Natural killer cell (primary cell): ENCODE measurements around the gene IP6K1. TPM values are rescaled to one million over a fixed set of nuclear protein-coding genes. Genes with fewer than 3 reads are reported as not detected.

ENCODE experiments used
- ATAC-seq, 3 donors: fragments of 150-1000 bp in 2 of 3; fragments of 200-7000 bp in 1 of 3; cut with Tn5 transposase; 1 replicate in 1 of 3; 2 replicates in 2 of 3; pipeline ENCODE4 v1.10.0; 2021; ENCODE audit warnings: mild to moderate bottlenecking in 2 of 3, moderate library complexity in 2 of 3
- DNase-seq, 2 donors: peaks; one replicate each; pipeline versions ENCODE4 v3.0.0 to v3.0.0-alpha.2; 2013 to 2021; ENCODE audit warnings: mixed read lengths in 1 of 2
- H3K27ac ChIP-seq: one replicate; pipeline ENCODE4 v1.5.1; 2013; ENCODE audit warnings: mild to moderate bottlenecking, low read length
- H3K27me3 ChIP-seq: one replicate; pipeline ENCODE4 v1.6.1; 2013; ENCODE audit warnings: low read length; ENCODE audit not compliant: control insufficient read depth, insufficient read depth
- H3K36me3 ChIP-seq: one replicate; pipeline ENCODE4 v1.6.1; 2013; ENCODE audit warnings: low read length; ENCODE audit not compliant: control insufficient read depth, insufficient read depth
- H3K4me1 ChIP-seq: one replicate; pipeline ENCODE4 v1.6.1; 2013; ENCODE audit warnings: low read length; ENCODE audit not compliant: control insufficient read depth, insufficient read depth
- H3K4me3 ChIP-seq: one replicate; pipeline ENCODE4 v1.5.1; 2013; ENCODE audit warnings: low read length
- H3K9me3 ChIP-seq: one replicate; pipeline ENCODE4 v1.6.1; 2013; ENCODE audit warnings: low read length; ENCODE audit not compliant: control insufficient read depth, insufficient read depth
- H3K27ac Mint-ChIP-seq, 2 donors: one replicate each; pipeline ENCODE4 v1.8.0; 2022; ENCODE audit warnings: mild to moderate bottlenecking in 2 of 2, mixed read lengths in 2 of 2, moderate library complexity in 1 of 2
- H3K27me3 Mint-ChIP-seq, 2 donors: one replicate each; pipeline ENCODE4 v1.8.0; 2022; ENCODE audit warnings: low read depth in 2 of 2, mixed read lengths in 2 of 2
- H3K36me3 Mint-ChIP-seq: one replicate; pipeline ENCODE4 v1.8.0; 2022; ENCODE audit warnings: mixed read lengths
- H3K4me1 Mint-ChIP-seq, 2 donors: one replicate each; pipeline ENCODE4 v1.8.0; 2022; ENCODE audit warnings: mixed read lengths in 2 of 2
- H3K4me3 Mint-ChIP-seq: one replicate; pipeline ENCODE4 v1.8.0; 2022; ENCODE audit warnings: mild to moderate bottlenecking, moderate library complexity, mixed read lengths
- H3K9me3 Mint-ChIP-seq, 2 donors: one replicate each; pipeline ENCODE4 v1.8.0; 2022; ENCODE audit warnings: mixed read lengths in 2 of 2
- CTCF ChIP-seq: fragments of 200-600 bp; IDR thresholded peaks from one replicate; pipeline ENCODE4 v1.8.0; 2022; ENCODE audit warnings: antibody characterized with exemption
- WGBS: methylation state at CpG from one replicate; pipeline ENCODE4 v1.1.7; 2013; ENCODE audit warnings: missing lambda C conversion rate; ENCODE audit not compliant: insufficient coverage; 5-methylcytosine and 5-hydroxymethylcytosine counted together
- intact Hi-C: fragments of 100-400 bp; cut with micrococcal nuclease; formaldehyde crosslinking; loops from one replicate; pipeline ENCODE4 v1.14.2; 2022
- total RNA-seq, 4 donors: library from RNA; stranded (reverse); fragments of 120-200 nt in 1 of 4; gene quantifications; one replicate each; pipeline versions ENCODE4 v1.2.3 to v1.2.4, GENCODE V29; 2013 to 2022

IP6K1 gene
- total RNA-seq, 3 donors from 2014 or later (not counting 1 experiment from before 2014, with no cell fraction given): 53.7 to 68.7 (median 57.9) TPM

GRCh38 chr3:49723296-49723627 lies 63.1 kb downstream of the IP6K1 start:
- H3K27me3 ChIP-seq: no peaks in the 10 kb centered on the region
- H3K9me3 ChIP-seq: no peaks in the 10 kb centered on the region
- peak in 1 of 2 donors; percentile 79 for DNase-seq
- ATAC-seq: no peak
- WGBS: 0% methylated on average over 20 of the region's 20 CpGs
- TF ChIP-seq CTCF: no peak
- no peaks in the 10 kb centered on the region for H3K27me3 Mint-ChIP-seq
- H3K4me1 Mint-ChIP-seq: peaks cover 34 to 46% of the 10 kb centered on the region in 2 donors
- peak overlapping the region; percentile 92 for H3K4me3 Mint-ChIP-seq
- no peaks in the 10 kb centered on the region for H3K9me3 Mint-ChIP-seq
- intact Hi-C loops: no loop called here
- peak overlapping the region; percentile 99 for H3K4me3 ChIP-seq
- H3K27ac ChIP-seq: peak overlapping the region; percentile 97
- peaks cover 27% of the 10 kb centered on the region for H3K36me3 ChIP-seq
- H3K4me1 ChIP-seq: peaks cover 49% of the 10 kb centered on the region
- H3K27ac Mint-ChIP-seq: peak overlapping the region; percentile 88 to 93
- no peaks in the 10 kb centered on the region for H3K36me3 Mint-ChIP-seq

- H3K9me3 ChIP-seq: no peaks in the 10 kb centered on the region
- no peak for DNase-seq
- TF ChIP-seq CTCF: no peak
- peaks cover 34 to 46% of the 10 kb centered on the region in 2 donors for H3K4me1 Mint-ChIP-seq
- peak overlapping the region; percentile 99 for H3K4me3 ChIP-seq
- peaks cover 51% of the 10 kb centered on the region for H3K4me1 ChIP-seq
- intact Hi-C loops: no loop called here
- no peak for ATAC-seq
- no peaks in the 10 kb centered on the region for H3K27me3 ChIP-seq
- peak overlapping the region; percentile 88 to 93 for H3K27ac Mint-ChIP-seq
- H3K36me3 ChIP-seq: peaks cover 24% of the 10 kb centered on the region
- no peaks in the 10 kb centered on the region for H3K9me3 Mint-ChIP-seq
- H3K27ac ChIP-seq: peak overlapping the region; percentile 97
- no peaks in the 10 kb centered on the region for H3K36me3 Mint-ChIP-seq
- H3K27me3 Mint-ChIP-seq: no peaks in the 10 kb centered on the region
- H3K4me3 Mint-ChIP-seq: peak overlapping the region; percentile 92
- 80% methylated on average over 8 of the region's 8 CpGs for WGBS
Observed at GRCh38 chr3:49722896-49723295, 63.4 kb downstream of the IP6K1 start.

GRCh38 chr3:49721896-49722781 lies 64.2 kb downstream of the IP6K1 start:
- Histone ChIP-seq H3K4me3 (no peak overlapping the region), H3K27me3 (no peaks in the 10 kb centered on the region), H3K9me3 (no peaks in the 10 kb centered on the region), H3K4me1 (peaks cover 51% of the 10 kb centered on the region), H3K27ac (peak overlapping the region; percentile 97), H3K36me3 (peaks cover 17% of the 10 kb centered on the region)
- 94% methylated on average over 26 of the region's 26 CpGs for WGBS
- DNase-seq (no peak), ATAC-seq (no peak)
- H3K27me3 Mint-ChIP-seq: no peaks in the 10 kb centered on the region
- TF ChIP-seq CTCF: no peak
- intact Hi-C loops: no loop called here
- H3K9me3 Mint-ChIP-seq: no peaks in the 10 kb centered on the region
- H3K4me3 Mint-ChIP-seq: peak overlapping the region; percentile 63
- H3K36me3 Mint-ChIP-seq: no peaks in the 10 kb centered on the region
- H3K27ac Mint-ChIP-seq: peak overlapping the region; percentile 88 to 93
- H3K4me1 Mint-ChIP-seq: peaks cover 34 to 46% of the 10 kb centered on the region in 2 donors
